ENCODE measurements around the gene CAV1. TPM values are rescaled to one million over a fixed set of nuclear protein-coding genes. Genes with fewer than 3 reads are reported as not detected.

The CAV1 gene
- total and polyA plus RNA-seq, 2 of the 13 experiments (the other 11 are each of a cell fraction or from before 2014, with no cell fraction given), result 0.40 TPM; not detected in 1

GRCh38 chr7:116572036-116572435, 47.2 kb downstream of the CAV1 start:
- ATAC-seq (no peak), DNase-seq (ENCODE audit: low spot score) (no peak), FAIRE-seq (no peak)
- 73% methylated on average over 3 of the region's 3 CpGs for WGBS (ENCODE audit: low lambda C conversion rate)
- Histone ChIP-seq H3K27ac (ENCODE audit: extremely low read length, insufficient read depth, low read length) (no peak overlapping the region), H2AFZ (ENCODE audit: low read length) (no peak overlapping the region), H4K20me1 (ENCODE audit: insufficient read depth, low read length) (no peaks in the 10 kb centered on the region), H3K9me3 (ENCODE audit: low read length) (no peaks in the 10 kb centered on the region), H3K27me3 (ENCODE audit: control insufficient read depth in 1 of 2, insufficient read depth in 2 of 2, low read length in 2 of 2) (no peaks in the 10 kb centered on the region), H3K36me3 (replicated peaks in 1 of 2; ENCODE audit: control insufficient read depth in 1 of 2, insufficient read depth in 2 of 2, low read length in 2 of 2) (no peaks in the 10 kb centered on the region), H3K9ac (ENCODE audit: insufficient read depth, low read depth, low read length) (no peak overlapping the region), H3K4me3 (replicated peaks in 1 of 3; ENCODE audit: insufficient read depth in 1 of 3, low read depth in 2 of 3, low read length in 3 of 3) (no peak overlapping the region), H3K79me2 (ENCODE audit: insufficient read depth, low read length) (no peaks in the 10 kb centered on the region), H3K4me1 (ENCODE audit: insufficient read depth, low read length) (no peaks in the 10 kb centered on the region), H3K4me2 (ENCODE audit: low read depth, low read length) (no peak overlapping the region)
- no TSS peak for BruUV-seq (replicated peaks)
- CTCF ChIA-PET (ENCODE audit: low intra/inter-chr PET ratio, low total read pairs), result no interaction called here
- intact Hi-C loops (cut with micrococcal nuclease; ENCODE audit: unreplicated experiment) (no loop called here), in situ Hi-C loops (cut with HindIII; ENCODE audit: extremely low pct_ligation_motif_present, low pct_unique_long_range_greater_than_20kb) (no loop called here)
- TF ChIP-seq ZBTB7B (CRISPR knock-in tag; IDR thresholded peaks at IDR 0.05) (no peak), ZNF136 (CRISPR knock-in tag; IDR thresholded peaks at IDR 0.05; ENCODE audit: low read depth) (no peak), HIVEP1 (CRISPR knock-in tag; IDR thresholded peaks at IDR 0.05) (no peak), MBD4 (IDR thresholded peaks at IDR 0.05; ENCODE audit: borderline replicate concordance, low read length) (no peak), ZNF383 (CRISPR knock-in tag; IDR thresholded peaks at IDR 0.05; ENCODE audit: borderline replicate concordance) (no peak), AHR (CRISPR knock-in tag; IDR thresholded peaks at IDR 0.05) (no peak), SAP130 (CRISPR knock-in tag; IDR thresholded peaks at IDR 0.05; ENCODE audit: low read depth) (no peak), ZNF644 (CRISPR knock-in tag; IDR thresholded peaks at IDR 0.05; ENCODE audit: low read depth) (no peak), BRD4 (CRISPR knock-in tag; IDR thresholded peaks at IDR 0.05) (no peak), PATZ1 (CRISPR knock-in tag; IDR thresholded peaks at IDR 0.05) (no peak), EHMT2 (IDR thresholded peaks at IDR 0.05; ENCODE audit: borderline replicate concordance, low read depth, low read length) (no peak)
- TF ChIP-seq, protein P1, sequence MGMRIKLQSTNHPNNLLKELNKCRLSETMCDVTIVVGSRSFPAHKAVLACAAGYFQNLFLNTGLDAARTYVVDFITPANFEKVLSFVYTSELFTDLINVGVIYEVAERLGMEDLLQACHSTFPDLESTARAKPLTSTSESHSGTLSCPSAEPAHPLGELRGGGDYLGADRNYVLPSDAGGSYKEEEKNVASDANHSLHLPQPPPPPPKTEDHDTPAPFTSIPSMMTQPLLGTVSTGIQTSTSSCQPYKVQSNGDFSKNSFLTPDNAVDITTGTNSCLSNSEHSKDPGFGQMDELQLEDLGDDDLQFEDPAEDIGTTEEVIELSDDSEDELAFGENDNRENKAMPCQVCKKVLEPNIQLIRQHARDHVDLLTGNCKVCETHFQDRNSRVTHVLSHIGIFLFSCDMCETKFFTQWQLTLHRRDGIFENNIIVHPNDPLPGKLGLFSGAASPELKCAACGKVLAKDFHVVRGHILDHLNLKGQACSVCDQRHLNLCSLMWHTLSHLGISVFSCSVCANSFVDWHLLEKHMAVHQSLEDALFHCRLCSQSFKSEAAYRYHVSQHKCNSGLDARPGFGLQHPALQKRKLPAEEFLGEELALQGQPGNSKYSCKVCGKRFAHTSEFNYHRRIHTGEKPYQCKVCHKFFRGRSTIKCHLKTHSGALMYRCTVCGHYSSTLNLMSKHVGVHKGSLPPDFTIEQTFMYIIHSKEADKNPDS (CRISPR knock-in tag; IDR thresholded peaks at IDR 0.05), result no peak
- TF ChIP-seq, protein P2, sequence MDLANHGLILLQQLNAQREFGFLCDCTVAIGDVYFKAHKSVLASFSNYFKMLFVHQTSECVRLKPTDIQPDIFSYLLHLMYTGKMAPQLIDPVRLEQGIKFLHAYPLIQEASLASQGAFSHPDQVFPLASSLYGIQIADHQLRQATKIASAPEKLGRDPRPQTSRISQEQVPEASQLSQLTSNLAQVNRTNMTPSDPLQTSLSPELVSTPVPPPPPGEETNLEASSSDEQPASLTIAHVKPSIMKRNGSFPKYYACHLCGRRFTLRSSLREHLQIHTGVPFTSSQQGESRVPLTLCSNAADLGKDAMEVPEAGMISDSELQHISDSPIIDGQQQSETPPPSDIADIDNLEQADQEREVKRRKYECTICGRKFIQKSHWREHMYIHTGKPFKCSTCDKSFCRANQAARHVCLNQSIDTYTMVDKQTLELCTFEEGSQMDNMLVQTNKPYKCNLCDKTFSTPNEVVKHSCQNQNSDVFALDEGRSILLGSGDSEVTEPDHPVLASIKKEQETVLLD (CRISPR knock-in tag; IDR thresholded peaks at IDR 0.05; ENCODE audit: low read depth), result no peak
- TF ChIP-seq, protein P3, sequence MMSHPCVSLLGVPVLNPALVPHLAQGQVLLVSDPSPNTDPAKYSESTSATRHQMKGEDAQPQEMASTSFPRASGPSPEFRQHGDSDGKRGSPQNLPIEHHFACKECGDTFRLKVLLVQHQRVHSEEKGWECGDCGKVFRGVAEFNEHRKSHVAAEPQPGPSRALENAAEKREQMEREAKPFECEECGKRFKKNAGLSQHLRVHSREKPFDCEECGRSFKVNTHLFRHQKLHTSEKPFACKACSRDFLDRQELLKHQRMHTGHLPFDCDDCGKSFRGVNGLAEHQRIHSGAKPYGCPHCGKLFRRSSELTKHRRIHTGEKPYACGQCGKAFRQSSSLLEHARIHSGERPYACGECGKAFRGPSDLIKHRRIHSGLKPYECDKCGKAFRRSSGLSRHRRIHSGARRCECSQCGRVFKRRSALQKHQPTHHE (CRISPR knock-in tag; IDR thresholded peaks at IDR 0.05; ENCODE audit: borderline replicate concordance), result no peak
- POLR2A ChIA-PET, result no interaction called here

All from HepG2 (cell line).